GM23248 (cell line): ENCODE results near the gene SLC7A8. TPM values are rescaled to one million over a fixed set of nuclear protein-coding genes. Genes with fewer than 3 reads are reported as not detected.
"Not testable (repeated sequence)": the region's sequence is repeated elsewhere in the genome, so short reads cannot be mapped to it uniquely, and the experiment has no call there.

Experiments used
- DNase-seq: peaks from one replicate; pipeline ENCODE4 v3.0.0-alpha.2; 2015
- H2AFZ ChIP-seq: fragments of 200-600 bp; sonication (generic); 2 replicates; pipeline ENCODE4 v1.6.1; 2016; ENCODE audit warnings: antibody characterized with exemption
- H3F3A ChIP-seq: fragments of 200-600 bp; sonication (generic); 2 replicates; pipeline ENCODE4 v1.6.1; 2016; ENCODE audit warnings: mild to moderate bottlenecking, antibody characterized with exemption, mixed run types; ENCODE audit not compliant: insufficient read depth
- H3K27ac ChIP-seq: fragments of 200-600 bp; sonication (generic); 2 replicates; pipeline ENCODE4 v1.5.1; 2016; ENCODE audit warnings: mild to moderate bottlenecking
- H3K27me3 ChIP-seq: fragments of 200-600 bp; sonication (generic); replicated peaks from 2 replicates; pipeline ENCODE4 v1.6.1; 2016; ENCODE audit warnings: mild to moderate bottlenecking; ENCODE audit not compliant: insufficient read depth
- H3K36me3 ChIP-seq: fragments of 200-600 bp; sonication (generic); 2 replicates; pipeline ENCODE4 v1.6.1; 2016; ENCODE audit warnings: low read depth, mild to moderate bottlenecking
- H3K4me1 ChIP-seq: fragments of 200-600 bp; sonication (generic); 2 replicates; pipeline ENCODE4 v1.6.1; 2016; ENCODE audit warnings: mild to moderate bottlenecking; ENCODE audit not compliant: insufficient read depth
- H3K4me2 ChIP-seq: fragments of 200-600 bp; sonication (generic); one replicate; pipeline ENCODE4 v1.6.1; 2016; ENCODE audit warnings: mild to moderate bottlenecking; ENCODE audit not compliant: unreplicated experiment
- H3K4me3 ChIP-seq: fragments of 200-600 bp; sonication (generic); 2 replicates; pipeline ENCODE4 v1.5.1; 2016; ENCODE audit warnings: mild to moderate bottlenecking
- H3K79me2 ChIP-seq: fragments of 200-600 bp; sonication (generic); 2 replicates; pipeline ENCODE4 v1.6.1; 2016; ENCODE audit warnings: mild to moderate bottlenecking; ENCODE audit not compliant: insufficient read depth
- H3K9ac ChIP-seq: fragments of 200-600 bp; sonication (generic); 2 replicates; pipeline ENCODE4 v1.6.1; 2016; ENCODE audit warnings: mild to moderate bottlenecking
- H3K9me2 ChIP-seq: fragments of 200-600 bp; sonication (generic); 2 replicates; pipeline ENCODE4 v1.6.1; 2016; ENCODE audit warnings: mixed run types, mild to moderate bottlenecking, moderate library complexity; ENCODE audit not compliant: insufficient read depth
- H3K9me3 ChIP-seq: fragments of 200-600 bp; sonication (generic); one replicate; pipeline ENCODE4 v1.6.1; 2017; ENCODE audit warnings: low read depth
- H4K20me1 ChIP-seq: fragments of 200-600 bp; sonication (generic); 2 replicates; pipeline ENCODE4 v1.6.0; 2016; ENCODE audit not compliant: insufficient read depth
- EZH2 ChIP-seq: fragments of 200-600 bp; sonication (generic); IDR thresholded peaks from 2 replicates; pipeline ENCODE4 v1.6.1; 2018; ENCODE audit warnings: antibody characterized with exemption, mild to moderate bottlenecking; ENCODE audit not compliant: insufficient read depth, poor library complexity, severe bottlenecking
- EZH2phosphoT487 ChIP-seq: fragments of 200-600 bp; sonication (generic); IDR thresholded peaks from 2 replicates; pipeline ENCODE4 v1.6.1; 2018; ENCODE audit warnings: antibody characterized with exemption, moderate library complexity, mild to moderate bottlenecking, low read depth; ENCODE audit not compliant: insufficient read depth
- WGBS, 2 experiments: methylation state at CpG; one replicate each; pipeline ENCODE4 v1.1.6; 2015 to 2017; ENCODE audit warnings: low lambda C conversion rate in 2 of 2, low coverage in 1 of 2; ENCODE audit errors: missing lambda C conversion rate in 2 of 2; 5-methylcytosine and 5-hydroxymethylcytosine counted together
- in situ Hi-C: fragments of 300-500 bp; cut with MboI; formaldehyde crosslinking; loops from 2 replicates; pipeline ENCODE4 v1.15.0; 2020
- polyA plus RNA-seq: library from polyadenylated mRNA; unstranded; fragments of >200 nt; fragmentation: Nextera tagmentation; extraction: Ambion mirVana; gene quantifications from 2 replicates; pipeline ENCODE4 v1.2.1, GENCODE V29; 2016
- total RNA-seq: library from RNA; depleted of rRNA; stranded (reverse); fragments of >200 nt; shearing (Covaris generic); gene quantifications from 2 replicates; pipeline ENCODE4 v1.2.3, GENCODE V29; 2014

SLC7A8 gene
- total and polyA plus RNA-seq, 2 experiments from 2014 or later = 6.7 to 9.9 TPM

- 97 to 100% methylated on average over 1 of the region's 1 CpG for WGBS, 2 experiments
- Histone ChIP-seq H3K9ac (no peak overlapping the region), H3K4me2 (no peak overlapping the region), H3K79me2 (no peaks in the 10 kb centered on the region), H3F3A (peaks cover 9% of the 10 kb centered on the region), H3K9me3 (no peaks in the 10 kb centered on the region), H3K4me3 (no peak overlapping the region), H3K27me3 (no peaks in the 10 kb centered on the region), H4K20me1 (no peaks in the 10 kb centered on the region), H3K4me1 (peaks cover 24% of the 10 kb centered on the region), H3K9me2 (no peaks in the 10 kb centered on the region), H3K27ac (no peak overlapping the region), H2AFZ (no peak overlapping the region), H3K36me3 (no peaks in the 10 kb centered on the region)
- TF ChIP-seq EZH2 = no peak
- TF ChIP-seq EZH2phosphoT487 = no peak
- no peak for DNase-seq
- in situ Hi-C loops = no loop called here
These were observed 73.7 kb downstream of the SLC7A8 start for GRCh38 chr14:23109769-23110168.

GRCh38 chr14:23108169-23108568 is 75.3 kb downstream of the SLC7A8 start:
- H3K27me3 ChIP-seq, H3K79me2 ChIP-seq, in situ Hi-C loops, H3K4me3 ChIP-seq, H4K20me1 ChIP-seq, H3F3A ChIP-seq, H3K9ac ChIP-seq, H2AFZ ChIP-seq, H3K9me2 ChIP-seq, H3K4me2 ChIP-seq, DNase-seq, H3K27ac ChIP-seq, H3K9me3 ChIP-seq, H3K36me3 ChIP-seq: not testable (repeated sequence)
- WGBS, 2 experiments = 88 to 95% methylated on average over 12 to 24 of the region's 24 CpGs
- H3K4me1 ChIP-seq = peaks cover 10% of the 10 kb centered on the region

- DNase-seq, H3F3A ChIP-seq, H3K4me1 ChIP-seq, H2AFZ ChIP-seq, H4K20me1 ChIP-seq, H3K27ac ChIP-seq, in situ Hi-C loops, H3K79me2 ChIP-seq, H3K4me3 ChIP-seq, H3K27me3 ChIP-seq, H3K36me3 ChIP-seq, H3K4me2 ChIP-seq, H3K9ac ChIP-seq, H3K9me3 ChIP-seq, H3K9me2 ChIP-seq: not testable (repeated sequence)
- 65 to 87% methylated on average over 3 to 4 of the region's 5 CpGs for WGBS, 2 experiments
These were observed 75.8 kb downstream of the SLC7A8 start for GRCh38 chr14:23107620-23108019.

- no peak overlapping the region for H3K4me2 ChIP-seq
- no peak overlapping the region for H3K9ac ChIP-seq
- no peak overlapping the region for H2AFZ ChIP-seq
- H3K4me1 ChIP-seq = 0 out of 2 replicates have a peak, but pooled peaks cover 4% of the 10 kb centered on the region
- no peak overlapping the region for H3K4me3 ChIP-seq
- H3K36me3 ChIP-seq = no peaks in the 10 kb centered on the region
- H3F3A ChIP-seq = no peaks in the 10 kb centered on the region; the same call in 1 of the 2 replicates
- H4K20me1 ChIP-seq = no peaks in the 10 kb centered on the region
- H3K79me2 ChIP-seq = no peaks in the 10 kb centered on the region
- DNase-seq = no peak
- H3K9me3 ChIP-seq = no peaks in the 10 kb centered on the region
- H3K27me3 ChIP-seq = no peaks in the 10 kb centered on the region
- no peaks in the 10 kb centered on the region for H3K9me2 ChIP-seq
- no peak overlapping the region for H3K27ac ChIP-seq
- TF ChIP-seq EZH2 (no peak), EZH2phosphoT487 (no peak)
- in situ Hi-C loops = no loop called here
These were observed 76.8 kb downstream of the SLC7A8 start for GRCh38 chr14:23106747-23107045.

GRCh38 chr14:23105348-23105824 is 78.1 kb downstream of the SLC7A8 start:
- Histone ChIP-seq H4K20me1 (no peaks in the 10 kb centered on the region), H3K36me3 (no peaks in the 10 kb centered on the region), H3F3A (peaks cover 9% of the 10 kb centered on the region), H3K4me1 (0 out of 2 replicates have a peak, but pooled peaks cover 4% of the 10 kb centered on the region), H3K27ac (no peak overlapping the region), H3K9ac (no peak overlapping the region), H3K27me3 (no peaks in the 10 kb centered on the region), H3K4me2 (no peak overlapping the region), H3K79me2 (0 out of 2 replicates have a peak, but pooled peaks cover 2% of the 10 kb centered on the region), H3K4me3 (no peak overlapping the region), H2AFZ (no peak overlapping the region), H3K9me2 (no peaks in the 10 kb centered on the region), H3K9me3 (no peaks in the 10 kb centered on the region)
- TF ChIP-seq EZH2phosphoT487 (no peak), EZH2 (no peak)
- in situ Hi-C loops = no loop called here
- 90 to 96% methylated on average over 4 of the region's 4 CpGs for WGBS, 2 experiments
- DNase-seq = no peak
